ENCODE measurements around the gene CHRNA4. TPM values are rescaled to one million over a fixed set of nuclear protein-coding genes. Genes with fewer than 3 reads are reported as not detected.

CHRNA4 gene
- total and polyA plus RNA-seq, 2 experiments from 2014 or later: 0.15 TPM; not detected in 1

GRCh38 chr20:63406617-63407245 lies 45.6 kb upstream of the CHRNA4 start:
- H3K4me1 ChIP-seq (ENCODE audit: low read depth): no peaks in the 10 kb centered on the region
- no peak for DNase-seq (ENCODE audit: low read depth in 1 of 2, low spot score in 1 of 2)
- no peak overlapping the region for H3K27ac ChIP-seq

GRCh38 chr20:63406011-63406410 lies 44.9 kb upstream of the CHRNA4 start:
- Histone ChIP-seq H3K9me3 (ENCODE audit: low read depth) (no peaks in the 10 kb centered on the region), H3K36me3 (no peaks in the 10 kb centered on the region), H3K4me1 (ENCODE audit: low read depth) (no peaks in the 10 kb centered on the region), H3K27ac (no peak overlapping the region), H3K4me3 (no peak overlapping the region), H3K27me3 (no peaks in the 10 kb centered on the region)
- no peak for DNase-seq (ENCODE audit: low read depth in 1 of 2, low spot score in 1 of 2)
- TF ChIP-seq CTCF (IDR thresholded peaks at IDR 0.05; ENCODE audit: low read depth, low read length): no peak

More at GRCh38 chr20:63406617-63407245, 45.6 kb upstream of the CHRNA4 start:
- H3K36me3 ChIP-seq: no peaks in the 10 kb centered on the region
- H3K9me3 ChIP-seq (ENCODE audit: low read depth): no peaks in the 10 kb centered on the region
- no peaks in the 10 kb centered on the region for H3K27me3 ChIP-seq
- no peak for TF ChIP-seq CTCF (IDR thresholded peaks at IDR 0.05; ENCODE audit: low read depth, low read length)
- no peak overlapping the region for H3K4me3 ChIP-seq

- no peak for TF ChIP-seq CTCF (IDR thresholded peaks at IDR 0.05; ENCODE audit: low read depth, low read length)
- Histone ChIP-seq H3K4me3 (no peak overlapping the region), H3K36me3 (no peaks in the 10 kb centered on the region), H3K27ac (no peak overlapping the region), H3K4me1 (ENCODE audit: low read depth) (no peaks in the 10 kb centered on the region), H3K27me3 (no peaks in the 10 kb centered on the region), H3K9me3 (ENCODE audit: low read depth) (no peaks in the 10 kb centered on the region)
- DNase-seq (ENCODE audit: low read depth in 1 of 2, low spot score in 1 of 2): no peak
Measured at GRCh38 chr20:63405102-63405730, 44.1 kb upstream of the CHRNA4 start.

- no peak overlapping the region for H3K4me3 ChIP-seq
Measured at GRCh38 chr20:63404129-63405085, 43.3 kb upstream of the CHRNA4 start.

More at GRCh38 chr20:63404129-63405085, 43.3 kb upstream of the CHRNA4 start:
- no peaks in the 10 kb centered on the region for H3K9me3 ChIP-seq (ENCODE audit: low read depth)
- DNase-seq (ENCODE audit: low read depth in 1 of 2, low spot score in 1 of 2): no peak
- H3K27ac ChIP-seq: no peak overlapping the region
- H3K27me3 ChIP-seq: no peaks in the 10 kb centered on the region
- no peak for TF ChIP-seq CTCF (IDR thresholded peaks at IDR 0.05; ENCODE audit: low read depth, low read length)
- no peaks in the 10 kb centered on the region for H3K36me3 ChIP-seq
- no peaks in the 10 kb centered on the region for H3K4me1 ChIP-seq (ENCODE audit: low read depth)
